Measurements from ENCODE around the gene TAF9B. TPM values are rescaled to one million over a fixed set of nuclear protein-coding genes. Genes with fewer than 3 reads are reported as not detected.
"Not testable (repeated sequence)": the region's sequence is repeated elsewhere in the genome, so short reads cannot be mapped to it uniquely, and the experiment has no call there.

Gene TAF9B
- polyA plus RNA-seq, 6 donors from 2014 or later: 9.2 to 19.2 (median 12.7) TPM

DNA sequence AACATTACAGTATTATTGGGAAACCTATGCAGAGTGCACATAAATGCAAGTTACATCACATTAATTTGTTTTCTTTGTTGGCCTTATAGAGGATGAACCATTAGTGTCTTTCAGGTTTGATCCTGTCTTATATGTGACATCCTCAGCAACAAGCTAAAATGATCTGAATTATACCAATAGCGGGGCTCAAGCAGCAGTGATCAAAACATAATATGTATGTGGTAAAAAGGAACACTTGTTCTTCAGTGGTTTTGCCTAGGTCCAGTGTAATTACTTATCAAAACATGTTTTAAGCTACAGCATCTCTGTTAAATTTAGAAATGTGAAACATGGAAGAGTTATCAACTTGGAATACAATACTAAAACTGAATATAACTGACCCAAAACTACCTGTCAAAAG, 9.1 kb downstream of the TAF9B start:
- Mint-ChIP-seq H3K4me1 (no peaks in the 10 kb centered on the region), H3K36me3 (no peaks in the 10 kb centered on the region), H3K27ac (peak overlapping the region in 4 of 6 donors; percentile 8 to 96 (median 48)), H3K4me3 (no peak overlapping the region), H3K27me3 (no peaks in the 10 kb centered on the region), H3K9me3 (no peaks in the 10 kb centered on the region)
- DNase-seq: no peak
- no peak for ATAC-seq (ENCODE audit: low read depth in 2 of 2)

GRCh38 chrX:78129714-78130113, 9.7 kb downstream of the TAF9B start:
- no peak for DNase-seq
- Mint-ChIP-seq H3K27ac (peak overlapping the region in 1 of 6 donors; percentile 12), H3K36me3 (no peaks in the 10 kb centered on the region), H3K4me1 (no peaks in the 10 kb centered on the region), H3K4me3 (no peak overlapping the region), H3K9me3 (no peaks in the 10 kb centered on the region), H3K27me3 (no peaks in the 10 kb centered on the region)
- no peak for ATAC-seq (ENCODE audit: low read depth in 2 of 2)

- not testable (repeated sequence) for H3K4me3 Mint-ChIP-seq; H3K4me1 Mint-ChIP-seq; H3K36me3 Mint-ChIP-seq; DNase-seq; H3K27me3 Mint-ChIP-seq; H3K9me3 Mint-ChIP-seq; ATAC-seq (ENCODE audit: low read depth in 2 of 2)
- H3K27ac Mint-ChIP-seq: peak overlapping the region in 1 of 6 donors; percentile 41
These were observed 13.7 kb downstream of the TAF9B start for GRCh38 chrX:78125781-78126180.

- Mint-ChIP-seq H3K36me3 (peaks cover 0 to 4% of the 10 kb centered on the region in 2 donors), H3K4me1 (peaks cover 0 to 4% (median 0%) of the 10 kb centered on the region in 3 donors), H3K27ac (peak overlapping the region in 3 of 6 donors; percentile 44 to 79 (median 78)), H3K4me3 (no peak overlapping the region), H3K27me3 (no peaks in the 10 kb centered on the region), H3K9me3 (no peaks in the 10 kb centered on the region)
- DNase-seq: no peak
- ATAC-seq (ENCODE audit: low read depth in 2 of 2): no peak
These were observed 14.3 kb downstream of the TAF9B start for GRCh38 chrX:78125148-78125547.

DNA sequence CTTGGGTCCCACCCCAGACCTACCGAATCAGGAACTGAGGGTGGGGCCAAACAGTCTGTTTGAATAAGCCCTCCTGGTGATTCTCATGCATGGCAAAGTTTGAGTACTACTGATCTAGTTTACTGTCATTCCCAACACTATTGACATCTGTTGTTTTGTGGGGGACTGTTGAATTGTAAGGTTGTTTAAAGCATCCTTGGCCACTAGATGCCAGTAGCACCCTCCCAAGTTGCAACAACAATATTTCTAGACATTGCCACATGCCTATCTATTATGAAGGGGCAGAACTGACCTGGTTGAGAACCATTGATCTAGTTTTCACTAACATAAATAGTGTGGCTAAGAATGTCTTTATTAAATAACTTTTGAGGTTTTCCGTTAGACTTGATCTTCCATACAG, 15.1 kb downstream of the TAF9B start:
- peak in 1 of 2 donors; percentile 37 for ATAC-seq (ENCODE audit: low read depth in 2 of 2)
- no peak for DNase-seq
- H3K4me1 Mint-ChIP-seq: peaks cover 0 to 8% (median 0%) of the 10 kb centered on the region in 3 donors
- peak overlapping the region in 1 of 6 donors; percentile 23 for H3K27ac Mint-ChIP-seq
- no peak overlapping the region for H3K4me3 Mint-ChIP-seq
- peaks cover 7 to 9% of the 10 kb centered on the region in 2 donors for H3K36me3 Mint-ChIP-seq
- no peaks in the 10 kb centered on the region for H3K27me3 Mint-ChIP-seq
- peaks cover 0 to 5% (median 2%) of the 10 kb centered on the region in 7 donors for H3K9me3 Mint-ChIP-seq

- Mint-ChIP-seq H3K9me3 (peaks cover 0 to 11% (median 6%) of the 10 kb centered on the region in 7 donors), H3K36me3 (peaks cover 15 to 18% of the 10 kb centered on the region in 2 donors), H3K4me1 (peaks cover 0 to 8% (median 4%) of the 10 kb centered on the region in 3 donors), H3K4me3 (no peak overlapping the region), H3K27ac (peak overlapping the region in 1 of 6 donors; percentile 30), H3K27me3 (no peaks in the 10 kb centered on the region)
- no peak for DNase-seq
- ATAC-seq (ENCODE audit: low read depth in 2 of 2): no peak
These were observed 16.3 kb downstream of the TAF9B start for GRCh38 chrX:78123190-78123589.

DNA sequence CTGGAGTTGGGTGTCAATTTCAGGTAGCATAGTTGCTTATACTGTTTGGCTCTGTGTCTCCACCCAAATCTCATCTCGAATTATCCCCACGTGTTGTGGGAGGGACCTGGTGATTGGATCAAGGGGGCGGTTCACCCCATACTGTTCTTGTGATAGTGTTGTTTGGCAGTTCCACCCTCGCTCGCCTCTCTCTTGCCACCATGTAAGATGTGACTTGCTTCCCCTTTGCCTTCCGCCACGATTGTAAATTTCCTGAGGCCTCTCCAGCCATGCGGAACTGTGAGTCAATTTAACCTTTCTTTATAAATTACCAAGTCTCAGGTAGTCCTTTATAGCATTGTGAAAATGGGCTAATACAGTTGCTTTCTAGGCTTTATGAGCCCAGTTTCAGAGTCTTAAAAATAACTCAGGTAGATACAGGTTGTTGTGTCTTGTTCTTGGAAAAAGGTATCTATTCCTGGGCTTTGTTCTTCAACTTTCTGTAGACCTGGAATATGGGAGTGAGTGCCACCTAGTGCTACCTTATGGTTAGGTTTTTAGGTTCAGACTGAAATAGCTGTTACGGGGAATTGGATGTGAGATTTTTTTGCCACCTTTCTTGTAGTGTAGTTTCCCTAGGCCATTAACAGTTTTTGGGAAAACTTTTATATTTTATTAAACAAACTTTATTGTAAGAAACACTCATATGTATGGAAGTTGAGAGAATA, 19.8 kb downstream of the TAF9B start:
- peaks cover 0 to 11% (median 6%) of the 10 kb centered on the region in 7 donors for H3K9me3 Mint-ChIP-seq
- peak overlapping the region in 5 of 6 donors; percentile 23 to 91 (median 38) for H3K27ac Mint-ChIP-seq
- DNase-seq: no peak
- H3K36me3 Mint-ChIP-seq: peaks cover 28 to 29% of the 10 kb centered on the region in 2 donors
- ATAC-seq (ENCODE audit: low read depth in 2 of 2): no peak
- H3K4me3 Mint-ChIP-seq: peak overlapping the region in 1 of 8 donors; percentile 9
- H3K4me1 Mint-ChIP-seq: peaks cover 4 to 11% (median 6%) of the 10 kb centered on the region in 3 donors
- H3K27me3 Mint-ChIP-seq: no peaks in the 10 kb centered on the region

DNA sequence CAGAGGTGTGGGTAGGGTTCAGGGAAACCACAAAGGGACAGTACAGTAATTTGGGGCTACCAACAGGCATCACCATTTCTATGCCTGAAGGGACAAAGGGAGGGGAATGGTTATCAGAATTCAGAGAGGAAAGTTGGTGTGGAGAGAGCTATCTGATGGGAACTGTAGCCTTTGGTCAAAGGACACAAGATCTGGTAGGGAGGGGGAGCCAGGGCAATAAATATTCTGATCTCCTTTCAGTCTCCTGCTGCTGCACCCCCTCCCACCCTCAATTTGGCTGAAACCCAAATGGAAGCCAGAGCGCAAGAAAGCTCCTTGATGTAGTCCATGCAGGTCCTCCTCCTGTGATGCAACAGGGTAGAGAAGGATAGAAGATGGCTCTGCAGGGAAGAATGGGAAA, 20.8 kb downstream of the TAF9B start:
- Mint-ChIP-seq H3K27me3 (no peaks in the 10 kb centered on the region), H3K36me3 (peaks cover 24 to 29% of the 10 kb centered on the region in 2 donors), H3K27ac (peak overlapping the region in 2 of 6 donors; percentile 41 to 66), H3K4me1 (peaks cover 4 to 11% (median 6%) of the 10 kb centered on the region in 3 donors), H3K9me3 (peaks cover 0 to 11% (median 6%) of the 10 kb centered on the region in 7 donors), H3K4me3 (peak overlapping the region in 1 of 8 donors; percentile 26)
- ATAC-seq (ENCODE audit: low read depth in 2 of 2) (no peak), DNase-seq (no peak)

GRCh38 chrX:78116766-78117165, 22.7 kb downstream of the TAF9B start:
- DNase-seq: no peak
- Mint-ChIP-seq H3K27ac (peak overlapping the region in 1 of 6 donors; percentile 25), H3K36me3 (peaks cover 23 to 29% of the 10 kb centered on the region in 2 donors), H3K4me1 (peaks cover 4 to 11% (median 6%) of the 10 kb centered on the region in 3 donors), H3K9me3 (peaks cover 0 to 11% (median 6%) of the 10 kb centered on the region in 7 donors), H3K4me3 (no peak overlapping the region), H3K27me3 (no peaks in the 10 kb centered on the region)
- no peak for ATAC-seq (ENCODE audit: low read depth in 2 of 2)

- no peak for ATAC-seq (ENCODE audit: low read depth in 2 of 2)
- Mint-ChIP-seq H3K9me3 (peaks cover 0 to 11% (median 6%) of the 10 kb centered on the region in 7 donors), H3K27me3 (no peaks in the 10 kb centered on the region), H3K4me1 (peaks cover 4 to 11% (median 6%) of the 10 kb centered on the region in 3 donors), H3K27ac (peak overlapping the region in 1 of 6 donors; percentile 25), H3K4me3 (no peak overlapping the region), H3K36me3 (peaks cover 23 to 29% of the 10 kb centered on the region in 2 donors)
- no peak for DNase-seq
These were observed 23.1 kb downstream of the TAF9B start for GRCh38 chrX:78116365-78116764.

DNA sequence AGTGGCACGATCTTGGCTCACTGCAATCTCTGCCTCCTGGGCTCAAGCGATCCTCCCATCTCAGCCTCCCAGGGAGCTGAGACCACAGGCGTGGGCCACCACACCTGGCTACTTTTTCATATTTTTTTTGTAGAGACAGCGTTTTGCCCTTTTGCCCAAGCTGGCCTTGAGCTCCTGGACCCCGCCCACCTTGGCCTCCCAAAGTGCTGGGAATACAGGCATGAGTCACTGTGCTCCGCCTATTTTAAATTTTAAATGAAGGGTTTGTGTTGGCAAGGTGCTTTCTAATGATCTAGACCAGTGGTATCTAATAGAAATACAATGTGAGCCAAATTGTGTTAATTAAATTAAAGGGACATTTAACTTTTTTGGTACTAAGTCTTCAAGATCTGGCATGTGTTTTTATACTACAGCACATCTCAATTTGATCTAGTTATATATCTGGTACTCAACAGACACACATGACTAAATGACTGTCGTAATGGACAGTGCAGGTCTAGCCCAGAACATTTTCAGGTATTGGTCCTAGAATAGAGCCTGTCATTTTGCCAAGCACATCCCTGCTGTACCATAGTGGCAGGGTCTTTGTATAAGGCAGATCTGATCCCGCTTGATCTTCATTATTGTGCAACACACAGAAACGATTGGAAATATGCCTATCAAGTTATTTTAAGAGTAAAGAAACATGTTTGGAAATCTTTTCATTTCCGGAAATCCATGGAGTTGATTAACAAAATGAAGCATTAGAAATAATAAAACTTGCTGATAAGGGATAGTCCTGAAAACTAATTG, 28.1 kb downstream of the TAF9B start:
- Mint-ChIP-seq H3K4me1 (peaks cover 20 to 29% (median 22%) of the 10 kb centered on the region in 3 donors), H3K4me3 (no peak overlapping the region), H3K27ac (peak overlapping the region in 1 of 6 donors; percentile 77), H3K36me3 (peaks cover 0 to 6% of the 10 kb centered on the region in 2 donors), H3K27me3 (no peaks in the 10 kb centered on the region), H3K9me3 (peaks cover 0 to 2% (median 0%) of the 10 kb centered on the region in 7 donors)
- no peak for ATAC-seq (ENCODE audit: low read depth in 2 of 2)
- no peak for DNase-seq

DNA sequence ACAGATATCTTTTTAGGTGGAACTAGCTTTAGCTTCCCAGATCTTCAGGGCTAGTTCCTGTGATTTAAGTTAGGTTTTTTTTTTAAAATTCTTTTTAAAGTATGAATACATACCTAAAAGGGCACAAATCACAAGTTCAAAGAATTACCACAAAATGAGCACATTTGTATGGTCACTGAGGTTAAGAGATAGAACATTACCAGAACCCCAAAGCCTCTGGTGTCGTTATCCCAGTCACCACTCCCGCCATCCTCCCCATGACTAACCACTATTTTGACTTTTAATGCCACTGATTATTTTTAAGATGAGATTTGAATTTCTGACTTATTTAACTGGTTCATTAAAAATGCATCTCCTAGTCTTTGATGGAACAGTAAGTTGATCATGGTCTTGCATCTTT, 30.0 kb downstream of the TAF9B start:
- ATAC-seq (ENCODE audit: low read depth in 2 of 2) (no peak), DNase-seq (no peak)
- H3K4me1 Mint-ChIP-seq: peaks cover 30 to 44% (median 37%) of the 10 kb centered on the region in 3 donors
- H3K27me3 Mint-ChIP-seq: no peaks in the 10 kb centered on the region
- no peak overlapping the region for H3K4me3 Mint-ChIP-seq
- peak overlapping the region in 1 of 6 donors; percentile 28 for H3K27ac Mint-ChIP-seq
- peaks cover 0 to 3% (median 0%) of the 10 kb centered on the region in 7 donors for H3K9me3 Mint-ChIP-seq
- H3K36me3 Mint-ChIP-seq: peaks cover 0 to 6% of the 10 kb centered on the region in 2 donors

DNA sequence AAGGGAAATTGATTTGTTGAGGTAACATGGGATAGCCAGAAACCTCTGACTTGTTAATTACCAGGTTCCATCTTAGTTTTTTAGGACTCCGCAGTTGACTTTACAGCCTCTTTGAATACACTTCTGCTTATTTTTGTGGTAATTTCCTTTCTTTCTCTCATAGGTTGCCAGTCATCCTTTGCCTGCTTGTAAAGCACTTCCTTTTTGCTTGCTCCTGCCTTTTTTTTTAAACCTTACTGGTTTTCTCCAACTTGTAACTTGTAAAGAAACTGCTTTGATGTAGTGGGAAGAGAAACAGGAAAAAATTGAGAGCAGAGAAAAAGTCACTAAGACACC, 32.8 kb downstream of the TAF9B start:
- Mint-ChIP-seq H3K27me3 (no peaks in the 10 kb centered on the region), H3K27ac (peak overlapping the region; percentile 62 to 95 (median 82)), H3K4me1 (peaks cover 30 to 49% (median 37%) of the 10 kb centered on the region in 3 donors), H3K36me3 (peaks cover 0 to 6% of the 10 kb centered on the region in 2 donors), H3K4me3 (peak overlapping the region; percentile 61 to 94 (median 83)), H3K9me3 (peaks cover 0 to 7% (median 3%) of the 10 kb centered on the region in 7 donors)
- no peak for ATAC-seq (ENCODE audit: low read depth in 2 of 2)
- DNase-seq: peak; percentile 17
